H1 (cell line): ENCODE data around the gene CACNA1C. TPM values are rescaled to one million over a fixed set of nuclear protein-coding genes. Genes with fewer than 3 reads are reported as not detected.

Experiments
- CTCF ChIA-PET: fragments of 300-600 bp; sonication (Branson Sonifier 250); formaldehyde crosslinking; loops from one replicate; lab custom pipeline; 2021; ENCODE audit not compliant: partially characterized antibody; lab: Charles Lee
- POLR2A ChIA-PET: fragments of 300-600 bp; sonication (Branson Sonifier 250); formaldehyde crosslinking; loops from one replicate; lab custom pipeline; 2021; ENCODE audit warnings: inconsistent platforms; ENCODE audit not compliant: partially characterized antibody; lab: Charles Lee
- DNase-seq, 2 experiments: peaks; one replicate each; pipeline versions ENCODE4 v3.0.0 to v3.0.0-alpha.2; 2010 to 2022; ENCODE audit warnings: low spot score in 2 of 2, low read depth in 1 of 2, mixed read lengths in 1 of 2
- FAIRE-seq: peaks from 2 replicates; lab custom pipeline; 2011; peaks lifted over from hg19 to GRCh38; lab: Jason Lieb, UNC
- H2AFZ ChIP-seq: 2 replicates; pipeline ENCODE4 v1.8.1; 2012; ENCODE audit warnings: low read length, inconsistent platforms
- H2AK5ac ChIP-seq: 2 replicates; pipeline ENCODE4 v1.6.1; 2013; ENCODE audit warnings: low read depth, low read length
- H2BK120ac ChIP-seq: replicated peaks from 2 replicates; pipeline ENCODE3; 2013; ENCODE audit warnings: low read depth, low read length, inconsistent platforms
- H2BK12ac ChIP-seq: 2 replicates; pipeline ENCODE4 v1.6.1; 2013; ENCODE audit warnings: low read depth, low read length
- H2BK15ac ChIP-seq: 2 replicates; pipeline ENCODE4 v1.6.1; 2013; ENCODE audit warnings: low read length
- H2BK20ac ChIP-seq: 2 replicates; pipeline ENCODE4 v1.6.1; 2013; ENCODE audit warnings: low read length
- H2BK5ac ChIP-seq: 2 replicates; pipeline ENCODE4 v1.6.1; 2013; ENCODE audit warnings: low read depth, low read length
- H3K14ac ChIP-seq: 2 replicates; pipeline ENCODE4 v1.6.1; 2013; ENCODE audit warnings: inconsistent platforms; ENCODE audit not compliant: insufficient read length
- H3K18ac ChIP-seq: 2 replicates; pipeline ENCODE4 v1.6.1; 2013; ENCODE audit warnings: low read length; ENCODE audit errors: extremely low read depth
- H3K23ac ChIP-seq: 2 replicates; pipeline ENCODE4 v1.6.1; 2013; ENCODE audit warnings: inconsistent platforms; ENCODE audit not compliant: insufficient read length
- H3K23me2 ChIP-seq: 2 replicates; pipeline ENCODE4 v1.6.1; 2013; ENCODE audit warnings: low read depth, low read length
- H3K27ac ChIP-seq: 2 replicates; pipeline ENCODE4 v1.6.1; 2011; ENCODE audit warnings: low read depth, low read length, inconsistent platforms
- H3K27me3 ChIP-seq, 4 experiments: replicated peaks in 1 of 4; 1 replicate in 1 of 4; 2 replicates in 3 of 4; pipeline versions ENCODE4 v1.6.1 to v1.8.1; 2011 to 2013; ENCODE audit warnings: low read length in 3 of 4, mild to moderate bottlenecking in 3 of 4, inconsistent platforms in 2 of 4, mixed read lengths in 2 of 4, moderate library complexity in 1 of 4; ENCODE audit not compliant: control insufficient read depth in 3 of 4, insufficient read depth in 3 of 4; ENCODE audit errors: extremely low read depth in 1 of 4
- H3K36me3 ChIP-seq, 4 experiments: 2 replicates each; pipeline versions ENCODE4 v1.6.1 to v1.8.1; 2011 to 2013; ENCODE audit warnings: mild to moderate bottlenecking in 4 of 4, low read length in 3 of 4, moderate library complexity in 2 of 4, control low read depth in 1 of 4, inconsistent platforms in 1 of 4; ENCODE audit not compliant: insufficient read depth in 4 of 4, control insufficient read depth in 2 of 4
- H3K4ac ChIP-seq: replicated peaks from 2 replicates; pipeline ENCODE3; 2013; ENCODE audit warnings: low read length, low read depth, mixed read lengths, inconsistent platforms; ENCODE audit not compliant: insufficient read length
- H3K4me1 ChIP-seq, 4 experiments: replicated peaks in 1 of 4; 1 replicate in 1 of 4; 2 replicates in 3 of 4; pipeline versions ENCODE4 v1.6.1 to v1.8.1; 2011 to 2013; ENCODE audit warnings: low read length in 3 of 4, inconsistent platforms in 2 of 4, mixed read lengths in 1 of 4; ENCODE audit not compliant: insufficient read depth in 4 of 4, control insufficient read depth in 3 of 4
- H3K4me2 ChIP-seq, 2 experiments: 2 replicates each; pipeline versions ENCODE4 v1.6.1 to v1.8.1; 2011 to 2013; ENCODE audit warnings: low read depth in 2 of 2, low read length in 2 of 2, control low read depth in 1 of 2, inconsistent platforms in 1 of 2, mild to moderate bottlenecking in 1 of 2; ENCODE audit not compliant: insufficient read depth in 1 of 2
- H3K4me3 ChIP-seq, 4 experiments: fragments of 200-600, 300-600 bp in 1 of 4; sonication (generic), shearing (Covaris generic), sonication (Bioruptor Twin) in 1 of 4; 2 replicates each; pipeline versions ENCODE4 v1.5.1 to v1.8.1; 2011 to 2016; ENCODE audit warnings: low read length in 4 of 4, low read depth in 3 of 4, control low read depth in 2 of 4, inconsistent platforms in 2 of 4, mild to moderate bottlenecking in 2 of 4, mixed read lengths in 1 of 4, moderate library complexity in 1 of 4; ENCODE audit not compliant: insufficient read depth in 2 of 4; ENCODE audit errors: extremely low read depth in 1 of 4
- H3K56ac ChIP-seq: replicated peaks from 2 replicates; pipeline ENCODE3; 2013; ENCODE audit warnings: low read depth, mild to moderate bottlenecking, mixed read lengths, low read length, inconsistent platforms; ENCODE audit not compliant: insufficient read length
- H3K79me1 ChIP-seq: 2 replicates; pipeline ENCODE4 v1.6.1; 2013; ENCODE audit warnings: low read depth, low read length, control low read depth
- H3K79me2 ChIP-seq, 2 experiments: 2 replicates each; pipeline versions ENCODE4 v1.6.1 to v1.8.1; 2012 to 2013; ENCODE audit warnings: low read length in 2 of 2, mild to moderate bottlenecking in 2 of 2, inconsistent platforms in 1 of 2; ENCODE audit not compliant: insufficient read depth in 2 of 2, control insufficient read depth in 1 of 2
- H3K9ac ChIP-seq, 4 experiments: replicated peaks in 1 of 4; 1 replicate in 1 of 4; 2 replicates in 3 of 4; pipeline versions ENCODE4 v1.6.1 to v1.8.1; 2011 to 2013; ENCODE audit warnings: low read depth in 3 of 4, low read length in 3 of 4, control low read depth in 2 of 4, mild to moderate bottlenecking in 2 of 4, moderate library complexity in 2 of 4, inconsistent platforms in 1 of 4; ENCODE audit errors: extremely low read depth in 1 of 4
- H3K9me3 ChIP-seq, 2 experiments: 2 replicates each; pipeline versions ENCODE4 v1.6.1 to v1.8.1; 2012 to 2013; ENCODE audit warnings: mild to moderate bottlenecking in 2 of 2, moderate library complexity in 2 of 2, control low read depth in 1 of 2, inconsistent platforms in 1 of 2, low read depth in 1 of 2, low read length in 1 of 2, mixed read lengths in 1 of 2; ENCODE audit not compliant: insufficient read depth in 2 of 2
- H4K20me1 ChIP-seq, 2 experiments: replicated peaks in 1 of 2; 2 replicates each; pipeline versions ENCODE3 to v1.8.1; 2011 to 2013; ENCODE audit warnings: inconsistent platforms in 2 of 2, low read length in 2 of 2, mild to moderate bottlenecking in 1 of 2; ENCODE audit not compliant: insufficient read depth in 2 of 2, control insufficient read depth in 1 of 2
- H4K5ac ChIP-seq: 2 replicates; pipeline ENCODE4 v1.6.1; 2013; ENCODE audit warnings: low read length, low read depth, mixed read lengths, inconsistent platforms; ENCODE audit not compliant: insufficient read length
- H4K8ac ChIP-seq: 2 replicates; pipeline ENCODE4 v1.8.0; 2013; ENCODE audit warnings: mild to moderate bottlenecking, moderate library complexity, low read length, inconsistent platforms; ENCODE audit not compliant: insufficient read depth; ENCODE audit errors: extremely low read depth
- H4K91ac ChIP-seq: replicated peaks from 2 replicates; pipeline ENCODE3; 2013; ENCODE audit warnings: low read length, mixed read lengths, inconsistent platforms; ENCODE audit not compliant: insufficient read length
- CHD2 ChIP-seq: IDR thresholded peaks from 2 replicates; pipeline ENCODE4 v1.6.1; 2012; ENCODE audit warnings: low read length, improper control_type of control experiment
- WGBS, 2 experiments: shearing (Covaris generic) in 1 of 2; methylation state at CpG; one replicate each; pipeline versions ENCODE4 v1.1.6 to v1.1.7; 2013 to 2015; ENCODE audit warnings: low lambda C conversion rate in 2 of 2, mixed read lengths in 2 of 2, inconsistent platforms in 1 of 2, low coverage in 1 of 2, missing lambda C conversion rate in 1 of 2; ENCODE audit not compliant: insufficient replicate concordance in 2 of 2, insufficient coverage in 1 of 2, insufficient read length in 1 of 2; ENCODE audit errors: extremely low coverage in 1 of 2, missing lambda C conversion rate in 1 of 2; 5-methylcytosine and 5-hydroxymethylcytosine counted together
- polyA plus RNA-seq, 7 experiments: library from polyadenylated mRNA; depleted of rRNA in 3 of 7; stranded (reverse) in 5 of 7; unstranded in 2 of 7; fragments of >200 nt in 5 of 7; fragments of 200-250 nt in 2 of 7; gene quantifications; 1 replicate in 5 of 7; 2 replicates in 1 of 7; 4 replicates in 1 of 7; pipeline versions ENCODE4 v1.2.1 to v1.2.3, GENCODE V29; 2011 to 2013; ENCODE audit warnings: missing spikeins in 2 of 7, mixed read lengths in 2 of 7
- total RNA-seq: library from RNA; stranded (reverse); fragmentation: NEBNext Ultra II Directional; extraction: Animal tissue kit (Norgen Biotek cat#: 25700); gene quantifications from 2 replicates; pipeline ENCODE4 v1.2.1, GENCODE V29; 2021

CACNA1C gene
- total and polyA plus RNA-seq, 2 of the 8 experiments (the other 6 are each of a cell fraction or from before 2014, with no cell fraction given), result 1.3 TPM

- 0 out of 2 replicates have a peak overlapping the region, but pooled peaks have one; percentile 13 for H2BK20ac ChIP-seq
- no peaks in the 10 kb centered on the region for H3K36me3 ChIP-seq
- H2AFZ ChIP-seq, result no peak overlapping the region
- ChIA-PET POLR2A (interaction anchor here (0.8 kb wide), 1 partner anchor 69 kb away, joined by 3 read pairs; no protein-coding TSS in a partner anchor), CTCF (interaction anchor here (1.0 to 4.1 kb wide), 8 partner anchors 9 to 249 kb away, joined by 3 to 18 read pairs (median 4); no protein-coding TSS in a partner anchor)
- H2AK5ac ChIP-seq, result no peak overlapping the region
- H3K56ac ChIP-seq, result no peak overlapping the region
- no peak overlapping the region for H3K27ac ChIP-seq
- no peaks in the 10 kb centered on the region for H3K27me3 ChIP-seq
- H4K8ac ChIP-seq, result no peak overlapping the region; the same call in 1 of the 2 replicates
- H2BK15ac ChIP-seq, result peak overlapping the region; percentile 65; the same call in 1 of the 2 replicates
- H3K79me2 ChIP-seq, result no peaks in the 10 kb centered on the region
- H4K20me1 ChIP-seq, result no peaks in the 10 kb centered on the region
- no peaks in the 10 kb centered on the region for H3K9me3 ChIP-seq
- H2BK5ac ChIP-seq, result 0 out of 2 replicates have a peak overlapping the region, but pooled peaks have one; percentile 10
- no peak overlapping the region for H2BK120ac ChIP-seq
- H3K4me3 ChIP-seq, result no peak overlapping the region
- no peak overlapping the region for H3K9ac ChIP-seq
- WGBS, 2 experiments, result 87% methylated on average over 3 of the region's 3 CpGs; no CpG with 5 or more reads in 1 of the 2 experiments
- H3K79me1 ChIP-seq, result no peaks in the 10 kb centered on the region
- no peak overlapping the region for H3K4ac ChIP-seq
- peaks cover 4 to 10% (median 6%) of the 10 kb centered on the region in 4 experiments; a peak in 6 of 7 replicates for H3K4me1 ChIP-seq
- no peaks in the 10 kb centered on the region for H3K23me2 ChIP-seq
- no peak overlapping the region for H3K14ac ChIP-seq
- H3K18ac ChIP-seq, result no peak overlapping the region
- no peak overlapping the region for H4K5ac ChIP-seq
- DNase-seq, result no peak
- no peak overlapping the region for H3K23ac ChIP-seq
- FAIRE-seq, result no peak
- peak overlapping the region; percentile 30 for H4K91ac ChIP-seq
- H2BK12ac ChIP-seq, result 0 out of 2 replicates have a peak overlapping the region, but pooled peaks have one; percentile 28
- H3K4me2 ChIP-seq, result no peak overlapping the region
- no peak for TF ChIP-seq CHD2
These were observed 323.1 kb downstream of the CACNA1C start for GRCh38 chr12:2375871-2376270.
